Kidney capillary endothelial cell (primary cell): ENCODE results near the gene GAK.
"Not testable (repeated sequence)": the region's sequence is repeated elsewhere in the genome, so short reads cannot be mapped to it uniquely, and the experiment has no call there.

Source experiments
- DNase-seq: peaks from one replicate; pipeline ENCODE4 v3.0.0-alpha.2; 2018; ENCODE audit warnings: low spot score

The GAK gene

DNA sequence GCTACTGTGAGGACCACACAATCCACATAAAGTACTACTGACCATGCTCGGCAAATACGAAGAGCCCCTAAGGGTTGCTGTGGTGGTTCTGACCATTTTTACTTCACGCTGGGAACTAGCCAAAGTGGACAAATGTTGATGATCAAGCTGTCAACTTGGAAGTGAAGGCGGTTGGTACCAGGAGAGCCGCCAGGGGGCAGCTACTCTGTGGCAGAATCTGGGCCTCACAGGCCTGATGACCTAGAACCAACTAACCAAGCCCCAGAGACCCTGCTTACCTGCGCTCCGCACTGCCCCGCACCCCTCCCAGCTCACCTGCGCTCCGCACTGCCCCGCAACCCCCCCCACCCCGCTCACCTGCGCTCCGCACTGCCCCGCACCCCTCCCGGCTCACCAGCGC lies 5.6 kb downstream of the GAK start:
- no peak for DNase-seq

DNA sequence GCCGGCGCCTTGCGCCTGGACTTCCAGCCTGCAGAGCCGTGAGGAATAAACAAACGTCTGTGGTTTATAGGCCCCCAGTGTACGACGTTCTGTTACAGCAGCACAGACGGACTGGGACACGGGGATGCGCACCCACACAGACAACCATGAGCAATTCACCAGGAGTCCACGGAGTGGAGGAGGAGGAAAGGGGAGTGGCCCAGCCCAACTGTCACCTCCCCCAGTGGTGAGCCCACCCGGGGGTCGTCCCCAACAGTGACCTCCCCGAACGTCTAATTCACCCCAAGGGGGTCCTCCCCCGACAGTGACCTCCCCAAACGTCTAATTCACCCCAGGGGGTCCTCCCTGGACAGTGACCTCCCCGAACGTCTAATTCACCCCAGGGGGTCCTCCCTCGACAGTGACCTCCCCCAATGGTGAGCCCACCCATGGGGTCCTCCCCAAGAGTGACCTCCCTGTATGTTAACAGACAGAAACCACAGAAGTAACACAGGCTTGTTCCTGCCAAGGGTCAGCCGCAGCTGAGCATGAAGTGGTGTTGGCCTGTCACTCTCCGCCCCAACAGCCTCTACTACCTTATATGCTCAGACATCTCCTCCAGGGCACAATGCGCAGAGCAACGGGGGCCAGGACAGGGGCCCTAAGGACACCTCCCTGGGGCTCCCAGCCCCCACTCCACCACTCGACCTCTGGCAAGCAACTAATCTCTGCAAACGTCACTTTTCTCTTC lies 6.2 kb downstream of the GAK start:
- DNase-seq, result no peak

- DNase-seq, result no peak
Observed at GRCh38 chr4:925171-925570, 6.9 kb downstream of the GAK start.

- no peak for DNase-seq
Observed at GRCh38 chr4:924107-925096, 7.7 kb downstream of the GAK start.

DNA sequence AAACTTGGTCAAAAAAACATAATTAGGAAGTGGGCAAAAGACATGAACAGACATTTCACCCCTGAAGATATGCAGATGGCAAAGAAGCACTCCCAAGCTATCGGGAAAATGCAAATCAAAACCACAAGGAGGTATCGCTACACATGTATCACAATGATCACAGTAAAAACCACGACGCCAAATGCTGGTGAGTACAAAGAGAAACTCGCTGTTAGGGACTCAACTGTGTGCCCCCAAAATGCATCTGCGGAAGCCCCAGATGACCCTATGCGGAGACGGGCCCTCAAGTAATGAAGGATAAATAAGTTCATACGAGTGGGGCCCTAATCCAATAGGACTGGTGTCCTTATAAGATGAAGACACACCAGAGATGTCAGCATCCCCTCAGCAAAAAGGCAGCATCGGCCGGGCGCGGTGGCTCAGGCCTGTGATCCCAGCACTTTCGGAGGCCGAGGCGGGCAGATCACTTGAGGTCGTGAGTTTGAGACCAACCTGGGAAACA lies 10.2 kb downstream of the GAK start:
- DNase-seq, result no peak

GRCh38 chr4:919004-919680 lies 13.0 kb downstream of the GAK start:
- not testable (repeated sequence) for DNase-seq

- not testable (repeated sequence) for DNase-seq
Observed at GRCh38 chr4:918591-918990, 13.5 kb downstream of the GAK start.

DNA sequence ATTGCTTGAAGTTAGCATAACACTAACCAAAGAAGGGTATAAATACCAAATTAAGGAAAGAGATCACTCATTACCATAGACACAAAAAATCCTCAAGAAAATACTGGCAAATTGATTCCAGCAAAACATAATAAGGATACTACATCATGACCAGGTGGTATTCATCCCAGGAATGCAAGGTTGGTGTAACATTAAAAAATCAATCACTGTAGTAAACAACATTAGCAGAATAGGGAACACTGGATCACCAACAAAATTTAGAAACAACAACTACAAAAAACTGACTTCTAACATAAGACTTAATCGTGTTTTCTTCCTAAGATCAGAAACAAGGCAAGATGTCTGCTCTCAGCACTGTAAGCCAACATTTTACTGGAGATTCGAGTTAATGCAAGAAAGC lies 14.1 kb downstream of the GAK start:
- DNase-seq, result no peak

GRCh38 chr4:917466-917865 lies 14.7 kb downstream of the GAK start:
- DNase-seq, result no peak

GRCh38 chr4:915595-915994 lies 16.5 kb downstream of the GAK start:
- no peak for DNase-seq

DNA sequence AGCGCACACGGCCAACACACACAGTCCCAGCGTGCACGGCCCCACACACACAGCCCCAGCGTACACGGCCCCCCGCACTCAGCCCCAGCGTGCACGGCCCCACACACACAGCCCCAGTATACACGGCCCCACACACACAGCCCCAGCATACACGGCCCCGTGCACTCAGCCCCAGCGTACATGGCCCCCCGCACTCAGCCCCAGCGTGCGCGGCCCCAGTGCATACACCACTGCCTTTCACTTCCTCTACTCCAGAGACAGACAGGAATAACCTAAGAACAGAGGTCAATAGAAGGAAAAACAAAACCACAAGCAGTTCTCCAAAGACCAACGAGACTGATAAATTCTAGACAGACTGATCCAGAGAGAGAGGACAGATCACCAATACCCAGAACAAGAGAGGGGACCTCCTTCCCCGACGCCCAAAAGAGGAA lies 17.1 kb downstream of the GAK start:
- no peak for DNase-seq

DNA sequence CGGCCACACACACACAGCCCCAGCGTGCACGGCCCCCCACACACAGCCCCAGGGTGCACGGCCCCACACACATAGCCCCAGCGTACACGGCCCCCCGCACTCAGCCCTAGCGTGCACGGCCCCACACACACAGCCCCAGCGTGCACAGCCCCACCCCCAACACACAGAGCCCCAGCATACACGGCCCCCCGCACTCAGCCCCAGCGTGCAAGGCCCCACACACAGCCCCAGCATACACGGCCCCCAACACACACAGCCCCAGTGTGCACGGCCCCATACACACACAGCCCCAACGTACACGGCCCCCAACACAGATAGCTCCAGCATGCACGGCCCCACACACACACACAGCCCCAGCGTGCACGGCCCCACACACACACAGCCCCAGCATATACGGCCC lies 17.6 kb downstream of the GAK start:
- no peak for DNase-seq

- no peak for DNase-seq
Observed at GRCh38 chr4:913280-913618, 18.9 kb downstream of the GAK start.

GRCh38 chr4:912548-913279 lies 19.4 kb downstream of the GAK start:
- no peak for DNase-seq

DNA sequence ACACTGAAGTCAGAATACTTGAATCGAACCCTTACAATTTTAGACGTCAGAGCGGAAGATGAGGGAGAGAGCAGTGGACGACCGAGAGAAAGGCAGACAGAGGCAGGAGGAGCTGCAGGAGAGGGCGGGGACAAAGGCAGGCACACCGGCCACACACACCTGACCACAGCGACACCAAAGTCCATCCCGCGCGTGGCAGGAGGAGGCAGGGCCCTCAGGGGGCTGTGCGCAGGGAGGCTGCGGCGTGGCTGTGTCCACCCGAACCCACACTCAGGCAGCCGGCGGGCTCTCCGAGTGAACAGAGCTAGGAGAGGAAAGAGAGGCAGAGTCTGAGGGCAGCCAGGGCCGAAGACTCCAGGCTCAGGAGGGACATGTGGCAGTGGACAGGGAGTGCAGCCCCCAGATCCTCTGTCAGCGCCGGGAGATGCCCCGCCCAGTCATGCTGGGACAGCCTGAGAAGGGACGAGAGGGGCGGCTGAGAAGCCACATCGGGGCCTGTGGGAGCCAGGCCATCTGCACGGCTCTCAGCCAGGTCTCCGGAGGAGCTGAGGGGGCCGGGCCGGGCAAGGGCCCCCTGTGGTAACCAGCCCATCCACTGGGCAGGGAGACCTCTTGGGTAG lies 20.1 kb downstream of the GAK start:
- DNase-seq, result no peak

GRCh38 chr4:911221-911751 lies 20.8 kb downstream of the GAK start:
- DNase-seq, result no peak

GRCh38 chr4:910366-911091 lies 21.6 kb downstream of the GAK start:
- no peak for DNase-seq

DNA sequence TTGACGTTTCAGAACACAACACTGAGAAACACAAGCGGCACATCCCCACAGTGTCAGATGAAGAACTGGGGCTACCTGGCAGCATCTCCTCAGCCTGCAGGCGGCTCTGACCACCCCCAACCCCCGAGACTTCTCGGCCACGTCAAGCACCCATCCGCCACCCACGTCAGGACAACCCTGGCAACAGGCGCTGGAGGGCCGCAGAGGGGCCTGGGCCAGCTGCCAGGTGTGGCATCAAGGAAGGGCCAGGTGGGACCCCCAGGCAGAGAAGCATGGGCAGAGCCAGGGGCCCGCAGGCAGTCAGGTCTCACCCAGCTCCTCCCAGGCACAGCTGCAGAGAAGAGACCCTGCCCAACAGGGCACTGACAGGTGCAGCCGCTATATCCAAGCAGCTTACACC lies 22.3 kb downstream of the GAK start:
- DNase-seq, result no peak

DNA sequence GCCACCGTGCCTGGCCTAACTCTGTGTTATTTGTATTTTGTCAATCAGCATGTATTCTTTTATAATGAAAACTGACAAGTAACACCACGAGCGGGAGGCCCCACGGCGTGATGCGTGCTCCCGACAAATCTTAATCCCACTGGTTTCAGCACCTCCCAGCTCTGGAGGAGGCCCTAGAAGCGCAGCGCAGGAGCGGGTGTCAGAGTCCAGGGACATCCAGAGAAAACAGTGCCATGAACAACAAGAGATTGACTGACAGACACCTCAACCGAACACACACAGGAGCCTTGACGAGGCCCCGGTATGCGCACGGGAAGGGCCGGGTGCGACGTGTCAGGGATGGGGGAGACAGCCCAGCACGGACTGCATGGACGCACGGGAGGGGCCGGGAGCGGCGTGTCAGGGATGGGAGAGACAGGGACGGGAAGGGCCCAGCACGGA lies 23.0 kb downstream of the GAK start:
- DNase-seq, result no peak

GRCh38 chr4:907691-908425 lies 24.3 kb downstream of the GAK start:
- DNase-seq, result peak; percentile 84
